ENCODE measurements around the gene WSCD1. TPM values are rescaled to one million over a fixed set of nuclear protein-coding genes. Genes with fewer than 3 reads are reported as not detected.

Gene WSCD1
- total RNA-seq, 1 donor, result 0.18 TPM

DNA sequence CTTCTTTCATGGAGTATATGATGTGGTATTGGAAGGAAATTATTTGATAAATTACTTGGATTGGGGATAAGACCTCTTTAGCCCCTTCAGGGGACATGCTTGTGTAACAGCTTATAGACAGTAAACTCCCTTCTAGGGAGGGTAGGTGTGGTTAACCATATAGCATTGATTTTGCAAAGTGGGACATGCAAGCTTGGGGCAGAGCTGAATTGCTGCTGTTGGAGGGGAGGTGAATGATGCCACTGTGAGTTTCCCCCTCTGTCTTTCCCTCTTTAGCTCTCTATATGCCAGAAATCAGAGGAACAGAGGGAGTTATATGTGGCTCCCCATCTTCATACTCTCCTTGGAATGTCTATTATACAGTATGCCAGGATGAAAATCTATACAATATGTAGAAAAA lies 54.7 kb downstream of the WSCD1 start:
- no peak overlapping the region for H3K4me3 ChIP-seq (ENCODE audit: low read depth, low read length)
- DNase-seq (ENCODE audit: low read depth), result no peak
- TF ChIP-seq, protein P1, sequence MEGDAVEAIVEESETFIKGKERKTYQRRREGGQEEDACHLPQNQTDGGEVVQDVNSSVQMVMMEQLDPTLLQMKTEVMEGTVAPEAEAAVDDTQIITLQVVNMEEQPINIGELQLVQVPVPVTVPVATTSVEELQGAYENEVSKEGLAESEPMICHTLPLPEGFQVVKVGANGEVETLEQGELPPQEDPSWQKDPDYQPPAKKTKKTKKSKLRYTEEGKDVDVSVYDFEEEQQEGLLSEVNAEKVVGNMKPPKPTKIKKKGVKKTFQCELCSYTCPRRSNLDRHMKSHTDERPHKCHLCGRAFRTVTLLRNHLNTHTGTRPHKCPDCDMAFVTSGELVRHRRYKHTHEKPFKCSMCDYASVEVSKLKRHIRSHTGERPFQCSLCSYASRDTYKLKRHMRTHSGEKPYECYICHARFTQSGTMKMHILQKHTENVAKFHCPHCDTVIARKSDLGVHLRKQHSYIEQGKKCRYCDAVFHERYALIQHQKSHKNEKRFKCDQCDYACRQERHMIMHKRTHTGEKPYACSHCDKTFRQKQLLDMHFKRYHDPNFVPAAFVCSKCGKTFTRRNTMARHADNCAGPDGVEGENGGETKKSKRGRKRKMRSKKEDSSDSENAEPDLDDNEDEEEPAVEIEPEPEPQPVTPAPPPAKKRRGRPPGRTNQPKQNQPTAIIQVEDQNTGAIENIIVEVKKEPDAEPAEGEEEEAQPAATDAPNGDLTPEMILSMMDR (IDR thresholded peaks at IDR 0.05; ENCODE audit: insufficient read depth, low read length), result no peak

DNA sequence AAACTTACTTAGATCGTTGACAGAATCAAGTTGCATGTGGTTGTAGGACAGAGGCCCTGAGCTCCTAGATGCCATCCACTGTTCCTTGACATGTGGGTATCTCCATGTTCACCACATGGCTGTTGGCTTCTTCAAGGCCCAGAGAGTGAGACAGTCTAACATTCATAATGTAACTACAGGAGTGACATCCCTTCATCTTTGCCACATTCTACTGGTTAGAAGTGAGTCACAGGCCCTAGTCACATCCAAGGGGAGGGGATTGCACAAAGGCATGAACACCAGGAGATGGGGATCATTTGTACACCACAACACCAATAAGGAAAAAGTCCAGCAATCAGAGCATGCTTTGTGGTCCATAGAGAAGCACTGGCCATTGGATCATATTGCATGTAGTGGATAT lies 56.6 kb downstream of the WSCD1 start:
- DNase-seq (ENCODE audit: low read depth), result no peak
- TF ChIP-seq, protein P1 (IDR thresholded peaks at IDR 0.05; ENCODE audit: insufficient read depth, low read length), result no peak
- H3K4me3 ChIP-seq (ENCODE audit: low read depth, low read length), result no peak overlapping the region

DNA sequence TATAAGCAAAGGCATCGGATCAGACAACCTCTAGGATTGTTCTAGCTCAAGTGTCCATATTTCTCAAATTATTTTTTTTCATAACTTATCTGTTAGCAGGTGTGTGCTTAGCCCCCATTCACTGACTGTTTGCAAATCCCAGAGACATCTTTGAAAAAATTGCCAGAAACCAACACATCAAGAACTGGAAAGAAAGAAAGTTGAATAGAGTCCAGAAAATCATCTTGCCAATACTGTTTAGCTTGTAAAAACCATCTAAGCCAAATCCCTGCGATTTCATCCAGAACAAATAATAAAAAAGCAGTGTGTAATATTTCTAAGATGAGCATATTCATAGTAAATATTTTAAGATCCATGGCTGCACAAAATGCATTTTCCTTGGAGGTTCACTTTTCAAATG lies 64.5 kb downstream of the WSCD1 start:
- TF ChIP-seq, protein P1 (IDR thresholded peaks at IDR 0.05; ENCODE audit: insufficient read depth, low read length), result no peak
- no peak overlapping the region for H3K4me3 ChIP-seq (ENCODE audit: low read depth, low read length)
- no peak for DNase-seq (ENCODE audit: low read depth)

DNA sequence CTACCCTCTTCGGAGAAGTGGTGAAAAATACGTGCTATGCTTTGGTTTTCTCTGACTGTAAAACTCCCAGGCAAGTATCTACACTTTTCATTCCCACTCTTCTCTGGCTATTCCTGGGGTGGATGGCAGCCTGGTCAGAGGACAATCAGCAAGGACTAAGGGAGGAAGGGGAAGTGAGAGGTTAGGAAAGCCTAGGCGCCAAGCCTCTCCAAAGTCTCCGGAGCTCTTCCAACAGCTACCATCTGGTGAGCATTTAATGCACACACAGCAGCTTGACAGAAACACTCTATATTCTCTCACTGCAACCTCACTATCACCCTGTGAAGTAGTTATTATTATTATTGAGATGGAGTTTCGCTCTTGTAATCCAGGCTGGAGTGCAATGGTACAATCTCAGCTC lies 65.1 kb downstream of the WSCD1 start:
- H3K4me3 ChIP-seq (ENCODE audit: low read depth, low read length), result no peak overlapping the region
- TF ChIP-seq, protein P1 (IDR thresholded peaks at IDR 0.05; ENCODE audit: insufficient read depth, low read length), result no peak
- DNase-seq (ENCODE audit: low read depth), result no peak

DNA sequence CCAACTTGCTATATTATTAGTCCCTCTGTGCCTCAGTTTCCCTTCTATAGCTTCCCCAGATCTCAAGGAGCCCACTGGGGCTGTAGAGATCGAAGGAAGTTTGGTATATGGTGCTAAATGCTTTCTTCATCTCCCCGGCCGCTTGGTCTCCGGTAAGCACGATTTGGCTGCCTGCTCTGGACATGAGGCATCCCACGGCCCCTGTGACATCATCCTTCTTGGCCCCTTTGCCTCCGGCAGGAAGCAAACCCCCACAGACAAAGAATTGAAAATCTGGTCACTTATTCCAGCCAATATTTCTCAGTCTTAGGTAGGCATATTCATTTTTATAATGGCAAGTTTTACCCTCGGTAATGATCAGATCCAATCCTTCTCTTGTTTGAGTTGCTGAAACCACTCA lies 65.8 kb downstream of the WSCD1 start:
- DNase-seq (ENCODE audit: low read depth), result no peak
- TF ChIP-seq, protein P1 (IDR thresholded peaks at IDR 0.05; ENCODE audit: insufficient read depth, low read length), result no peak
- no peak overlapping the region for H3K4me3 ChIP-seq (ENCODE audit: low read depth, low read length)

DNA sequence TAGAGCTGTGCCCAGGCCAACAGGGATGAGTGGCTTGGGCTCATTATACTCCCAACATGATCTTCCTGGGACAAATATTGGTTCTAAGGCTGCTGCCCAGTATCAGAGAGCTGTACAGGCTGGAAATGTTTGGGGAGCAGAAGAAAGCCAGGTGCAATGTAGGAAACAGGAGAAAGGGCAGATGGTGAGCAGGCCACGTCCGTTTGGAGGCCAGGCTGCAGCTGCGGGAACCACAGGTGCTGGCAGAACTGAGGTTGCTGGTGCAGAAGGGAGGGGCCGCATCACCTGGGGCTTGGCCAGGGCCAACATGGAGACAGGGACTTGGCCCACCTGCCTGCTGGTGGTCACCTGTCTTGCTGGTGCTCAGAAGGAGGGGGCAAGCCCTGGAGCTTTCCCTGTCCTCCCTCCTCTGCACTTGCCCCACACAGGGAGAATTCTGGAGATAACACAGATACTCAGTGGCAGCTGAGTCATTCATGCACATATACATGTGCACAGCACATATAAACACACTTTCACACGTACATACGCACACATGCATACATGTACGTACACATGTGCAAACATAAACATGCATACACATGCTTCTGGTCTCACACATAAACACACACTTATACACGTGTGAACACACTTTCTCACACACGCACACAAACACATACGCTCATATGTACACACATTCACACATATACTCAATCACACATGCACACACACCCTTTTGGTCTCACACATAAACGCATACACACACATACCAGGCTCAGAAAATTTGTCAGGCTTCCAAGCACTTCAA lies 67.7 kb downstream of the WSCD1 start:
- no peak overlapping the region for H3K4me3 ChIP-seq (ENCODE audit: low read depth, low read length)
- no peak for DNase-seq (ENCODE audit: low read depth)
- TF ChIP-seq, protein P1 (IDR thresholded peaks at IDR 0.05; ENCODE audit: insufficient read depth, low read length), result no peak
